ENCODE results near the gene WFIKKN2. TPM values are rescaled to one million over a fixed set of nuclear protein-coding genes. Genes with fewer than 3 reads are reported as not detected.
A peak's percentile ranks its signal among the peaks of the same experiment; 100 is the strongest.

Gene WFIKKN2
- total and polyA plus RNA-seq, 2 of the 4 experiments (the other 2 are of a cell fraction): 0.02 TPM; not detected in 1

DNA sequence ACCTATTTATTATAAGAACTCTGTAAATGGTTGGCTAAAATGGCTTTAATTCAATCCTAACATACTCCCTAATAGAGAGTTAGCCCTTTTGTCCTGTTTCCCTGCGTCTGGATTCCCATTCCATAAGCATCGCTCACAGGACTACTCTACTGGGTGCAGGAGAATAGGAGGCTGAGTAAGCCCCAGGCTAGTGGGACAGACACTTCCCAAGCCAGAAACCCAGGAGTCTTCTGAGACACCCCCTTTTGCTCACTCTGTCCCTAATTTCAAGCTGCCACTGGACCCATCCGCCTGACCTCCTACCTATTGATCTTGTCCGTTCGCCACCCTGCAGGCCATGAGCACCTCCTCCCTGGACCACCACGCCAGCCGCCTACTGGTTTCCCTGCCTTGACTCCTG lies 47.5 kb downstream of the WFIKKN2 start:
- in situ Hi-C loops (cut with MboI; ENCODE audit: low sequenced_read_pairs): no loop called here
- no peak for TF ChIP-seq SMC3 (IDR thresholded peaks at IDR 0.05; ENCODE audit: low read depth, low read length)
- no peak for TF ChIP-seq BHLHE40 (IDR thresholded peaks at IDR 0.05; ENCODE audit: low read depth, low read length)
- 0 out of 2 replicates have a peak, but pooled peaks have one; percentile 18 for TF ChIP-seq FOS (IDR thresholded peaks at IDR 0.05; ENCODE audit: low read depth, low read length)
- TF ChIP-seq RCOR1 (IDR thresholded peaks at IDR 0.05; ENCODE audit: insufficient replicate concordance, low read length): no peak
- Histone ChIP-seq H2BK15ac (ENCODE audit: low read depth, low read length) (no peak overlapping the region), H3K9ac (ENCODE audit: low read depth, low read length) (no peak overlapping the region), H3K36me3 (ENCODE audit: control insufficient read depth, insufficient read depth, low read length) (no peaks in the 10 kb centered on the region), H3K4me1 (ENCODE audit: control insufficient read depth, insufficient read depth, low read length) (peaks cover 3% of the 10 kb centered on the region), H4K91ac (ENCODE audit: insufficient read depth, low read depth, low read length) (no peak overlapping the region), H3K4me3 (ENCODE audit: insufficient read depth, low read depth, low read length) (no peak overlapping the region), H4K20me1 (ENCODE audit: insufficient read depth, low read length) (no peaks in the 10 kb centered on the region), H3K4ac (ENCODE audit: low read depth, low read length) (no peak overlapping the region; the same call in 1 of the 2 replicates), H3K79me1 (ENCODE audit: low read depth in 1 of 2, low read length in 2 of 2) (no peaks in the 10 kb centered on the region), H2BK20ac (ENCODE audit: low read depth, low read length) (no peak overlapping the region), H3K14ac (replicated peaks; ENCODE audit: low read depth, low read length) (no peak overlapping the region), H3K18ac (ENCODE audit: low read depth, low read length) (no peak overlapping the region), H4K8ac (ENCODE audit: low read depth in 2 of 2, low read length in 2 of 2) (0 out of 4 replicates have a peak overlapping the region, but pooled peaks of 1 of the 2 experiments have one; percentile 0), H2AFZ (replicated peaks; ENCODE audit: low read length, poor library complexity) (peak overlapping the region; percentile 64), H3K9me1 (ENCODE audit: insufficient read depth, low read length) (peaks cover 3% of the 10 kb centered on the region; the same call in 1 of the 2 replicates), H3K56ac (ENCODE audit: extremely low read depth, insufficient read depth, low read length) (no peak overlapping the region), H2AK9ac (replicated peaks; ENCODE audit: low read depth, low read length, poor library complexity) (peak overlapping the region; percentile 77), H3K23ac (ENCODE audit: low read depth, low read length) (no peak overlapping the region), H2BK5ac (ENCODE audit: low read depth, low read length, poor library complexity, severe bottlenecking) (no peak overlapping the region), H3K4me2 (ENCODE audit: low read depth, low read length) (no peak overlapping the region), H3K9me3 (ENCODE audit: control insufficient read depth, insufficient read depth, low read length) (peaks cover 2% of the 10 kb centered on the region), H2AK5ac (ENCODE audit: low read depth, low read length) (peak overlapping the region; percentile 96), H2BK120ac (ENCODE audit: low read depth, low read length) (no peak overlapping the region), H3K27me3 (ENCODE audit: control insufficient read depth, insufficient read depth, low read length) (peaks cover 6% of the 10 kb centered on the region), H4K5ac (ENCODE audit: low read depth, low read length) (no peak overlapping the region), H3K27ac (ENCODE audit: insufficient read depth, low read length) (no peak overlapping the region)
- DNase-seq: peak; percentile 76
- BruUV-seq (replicated peaks): no TSS peak
- WGBS, 2 experiments (ENCODE audit: extremely low coverage in 2 of 2, insufficient read length in 1 of 2): 86% methylated on average over 5 of the region's 7 CpGs; no CpG with 5 or more reads in 1 of the 2 experiments
- intact Hi-C loops (cut with micrococcal nuclease): no loop called here
- ATAC-seq (ENCODE audit: low read depth): peak; percentile 98
- POLR2A ChIA-PET (ENCODE audit: unreplicated experiment): no interaction called here
- dilution Hi-C loops (cut with HindIII; ENCODE audit: low sequenced_read_pairs, unreplicated experiment): no loop called here
- CTCF ChIA-PET: no interaction called here

Data from IMR-90 (cell line).